Fibroblast of the aortic adventitia (primary cell): ENCODE data around the gene ARID5B. TPM values are rescaled to one million over a fixed set of nuclear protein-coding genes. Genes with fewer than 3 reads are reported as not detected.

ENCODE experiments used
- DNase-seq: peaks from one replicate; pipeline ENCODE4 v3.0.0-alpha.2; 2010; ENCODE audit warnings: low read depth
- H3K4me3 ChIP-seq: 2 replicates; pipeline ENCODE4 v1.5.1; 2011; ENCODE audit warnings: low read depth, mild to moderate bottlenecking, control low read depth, low read length, moderate library complexity
- CTCF ChIP-seq: IDR thresholded peaks from 2 replicates; pipeline ENCODE4 v1.5.1; 2011; ENCODE audit warnings: mild to moderate bottlenecking, low read length, control low read depth, inconsistent platforms; ENCODE audit not compliant: insufficient read depth
- total RNA-seq: library from RNA; depleted of rRNA; stranded (reverse); fragments of >200 nt; gene quantifications from 2 replicates; pipeline ENCODE4 v1.2.3, GENCODE V29; 2012; ENCODE audit warnings: low replicate concordance

ARID5B gene
- total RNA-seq, 1 donor: 87.9 TPM

DNA sequence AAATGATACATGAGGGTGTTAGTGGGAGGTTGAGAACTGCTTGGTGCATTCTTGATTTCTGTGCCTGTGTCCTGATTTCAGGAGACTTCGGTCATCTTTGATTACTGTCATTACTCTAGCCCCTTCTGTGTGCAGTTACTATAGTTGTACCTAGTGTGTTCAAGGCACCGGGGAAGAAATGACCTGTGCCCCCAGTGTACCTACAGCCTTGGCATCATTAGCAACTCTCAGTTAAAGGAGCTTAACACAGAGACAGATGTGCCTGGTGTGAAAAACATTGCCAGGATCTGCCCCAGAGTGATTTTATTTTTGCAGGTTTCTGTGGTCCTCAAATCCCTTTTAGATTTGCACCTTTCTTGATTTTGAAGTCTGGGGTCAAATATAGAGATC, 62.2 kb downstream of the ARID5B start:
- H3K4me3 ChIP-seq: no peak overlapping the region
- no peak for TF ChIP-seq CTCF
- DNase-seq: no peak

DNA sequence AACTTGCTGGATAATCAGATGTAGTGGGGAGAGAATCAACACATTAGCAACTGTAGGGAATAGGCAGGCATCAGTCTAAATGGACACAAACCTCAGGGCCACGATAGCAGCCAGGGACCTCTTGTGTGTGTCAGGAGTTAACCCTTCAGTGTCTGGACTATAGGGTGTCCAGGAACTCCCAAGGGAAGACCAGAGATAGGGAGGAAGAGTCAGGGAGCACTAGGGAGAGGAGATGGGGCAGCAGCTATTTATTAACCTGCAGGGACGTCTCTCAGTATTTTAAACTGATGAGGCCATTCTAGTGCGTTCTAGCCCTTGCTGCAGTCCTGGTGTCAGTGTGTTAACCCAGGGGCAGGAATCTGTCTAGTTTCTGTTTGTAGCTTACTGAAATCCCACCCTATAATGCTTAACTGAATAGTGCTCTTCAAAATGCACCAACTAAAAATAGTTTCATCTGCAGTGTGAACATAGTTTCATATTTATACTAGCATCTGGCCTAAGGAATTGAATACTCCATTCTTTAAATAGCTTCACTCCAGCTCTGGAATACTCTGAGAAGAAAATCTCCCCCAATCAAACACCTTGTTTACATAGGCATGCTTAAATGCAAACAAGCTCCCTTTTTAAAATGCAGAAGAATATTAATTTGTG, 62.7 kb downstream of the ARID5B start:
- TF ChIP-seq CTCF: no peak
- H3K4me3 ChIP-seq: no peak overlapping the region
- DNase-seq: no peak

DNA sequence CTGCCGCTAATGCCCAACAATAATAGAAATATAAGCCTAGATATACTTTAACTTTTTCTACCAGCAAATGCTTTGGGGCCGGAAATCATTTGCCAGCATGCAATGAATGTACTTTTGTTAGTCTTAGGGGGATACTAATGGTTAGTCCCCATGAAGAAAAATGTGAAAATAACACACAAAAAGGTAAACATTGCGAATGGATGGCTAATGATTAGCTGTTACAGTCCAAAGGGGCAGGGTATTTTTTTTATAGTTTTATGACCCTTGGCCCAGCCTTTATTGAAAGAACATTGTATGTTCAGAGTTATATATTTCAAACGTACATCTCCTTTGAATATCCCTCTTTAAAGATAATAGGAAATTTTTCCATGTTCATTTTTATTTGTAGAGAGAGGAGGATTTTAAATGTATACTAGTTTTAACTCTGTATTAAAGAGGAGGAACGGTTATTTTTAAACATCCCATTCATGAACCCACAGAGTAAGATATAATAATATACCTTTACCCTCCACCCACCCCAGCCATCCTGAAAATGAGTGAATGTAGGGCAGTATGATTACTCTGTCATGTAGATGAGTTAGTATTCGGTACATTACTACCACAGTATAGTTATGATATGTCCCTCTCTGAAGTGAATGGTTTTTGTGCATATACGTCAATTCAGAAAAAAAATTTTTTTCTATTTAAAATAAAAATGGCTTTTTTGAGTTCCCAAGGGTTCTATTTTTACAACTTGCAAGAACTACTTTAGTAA, 63.6 kb downstream of the ARID5B start:
- no peak overlapping the region for H3K4me3 ChIP-seq
- no peak for DNase-seq
- TF ChIP-seq CTCF: no peak

GRCh38 chr10:61965703-61966395, 64.3 kb downstream of the ARID5B start:
- no peak for TF ChIP-seq CTCF
- no peak for DNase-seq
- no peak overlapping the region for H3K4me3 ChIP-seq

GRCh38 chr10:61967298-61967697, 65.8 kb downstream of the ARID5B start:
- TF ChIP-seq CTCF: no peak
- no peak for DNase-seq
- no peak overlapping the region for H3K4me3 ChIP-seq

GRCh38 chr10:61970182-61971002, 68.9 kb downstream of the ARID5B start:
- H3K4me3 ChIP-seq: no peak overlapping the region
- peak; percentile 36 for DNase-seq
- no peak for TF ChIP-seq CTCF
